Peyer's patch (tissue), 4 donors: ENCODE measurements around the gene HJV. TPM values are rescaled to one million over a fixed set of nuclear protein-coding genes. Genes with fewer than 3 reads are reported as not detected.

Experiments used
- DNase-seq, 3 donors: peaks; one replicate each; pipeline ENCODE4 v3.0.0-alpha.2; 2017 to 2019
- H3K27ac ChIP-seq, 4 donors: fragments of 200-600 bp; sonication (generic); one replicate each; pipeline ENCODE4 v1.5.1; 2016 to 2019
- H3K27me3 ChIP-seq, 2 donors: fragments of 200-600 bp; sonication (generic); one replicate each; pipeline ENCODE4 v1.5.1; 2019
- H3K36me3 ChIP-seq, 3 donors: fragments of 200-600 bp; sonication (generic); one replicate each; pipeline ENCODE4 v1.5.1; 2016 to 2019
- H3K4me1 ChIP-seq, 4 donors: fragments of 200-600 bp; sonication (generic); one replicate each; pipeline ENCODE4 v1.5.1; 2016 to 2019
- H3K4me3 ChIP-seq, 4 donors: fragments of 200-600 bp; sonication (generic); 1 replicate in 3 of 4; 2 replicates in 1 of 4; pipeline ENCODE4 v1.5.1; 2016 to 2019; ENCODE audit warnings: mild to moderate bottlenecking in 1 of 4
- H3K9me3 ChIP-seq, 4 donors: fragments of 200-600 bp; sonication (generic); one replicate each; pipeline ENCODE4 v1.5.1; 2016 to 2019; ENCODE audit warnings: mild to moderate bottlenecking in 1 of 4
- POLR2A ChIP-seq, 2 donors: fragments of 450-650 bp; IDR thresholded peaks; one replicate each; pipeline ENCODE4 v1.5.1; 2017; ENCODE audit warnings: antibody characterized with exemption in 2 of 2, mild to moderate bottlenecking in 2 of 2, moderate library complexity in 2 of 2
- total RNA-seq, 4 donors: library from RNA; depleted of rRNA; stranded (reverse); fragments of >200 nt; gene quantifications; one replicate each; pipeline ENCODE4 v1.1.0, GENCODE V29; 2016
- TF ChIP-seq, protein P1 (sequence below), 6 experiments: fragments of 450-650 bp in 4 of 6; fragments of 200-600 bp in 2 of 6; sonication (generic) in 1 of 6; IDR thresholded peaks; one replicate each; pipeline ENCODE4 v1.5.1; 2017 to 2019; ENCODE audit warnings: antibody characterized with exemption in 6 of 6, mild to moderate bottlenecking in 3 of 6, moderate library complexity in 1 of 6

Gene HJV
- total RNA-seq, 4 donors from 2014 or later: not detected

DNA sequence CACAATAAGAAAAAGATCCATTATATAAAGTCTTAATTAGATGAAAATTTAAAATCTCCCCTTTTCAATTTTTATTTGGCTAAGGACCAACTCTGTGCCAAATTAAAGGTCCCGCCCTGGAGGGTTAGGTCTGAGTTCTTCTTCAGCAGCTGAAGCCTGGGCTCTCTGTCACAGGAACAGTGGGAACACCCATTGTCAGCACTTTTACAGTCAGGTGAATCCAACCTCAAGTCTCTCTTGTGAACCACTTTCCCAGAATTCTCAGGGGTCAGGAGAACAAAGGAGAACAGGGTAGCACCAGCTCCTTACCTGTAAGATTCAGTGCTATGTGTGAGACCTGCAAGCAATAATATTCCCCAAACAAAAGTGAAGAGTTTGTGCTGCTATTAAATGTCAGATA, 25.1 kb upstream of the HJV start:
- Histone ChIP-seq H3K4me3 (no peak overlapping the region), H3K27ac (no peak overlapping the region), H3K9me3 (no peaks in the 10 kb centered on the region), H3K27me3 (no peaks in the 10 kb centered on the region), H3K36me3 (no peaks in the 10 kb centered on the region), H3K4me1 (no peaks in the 10 kb centered on the region)
- DNase-seq: no peak
- TF ChIP-seq, protein P1, sequence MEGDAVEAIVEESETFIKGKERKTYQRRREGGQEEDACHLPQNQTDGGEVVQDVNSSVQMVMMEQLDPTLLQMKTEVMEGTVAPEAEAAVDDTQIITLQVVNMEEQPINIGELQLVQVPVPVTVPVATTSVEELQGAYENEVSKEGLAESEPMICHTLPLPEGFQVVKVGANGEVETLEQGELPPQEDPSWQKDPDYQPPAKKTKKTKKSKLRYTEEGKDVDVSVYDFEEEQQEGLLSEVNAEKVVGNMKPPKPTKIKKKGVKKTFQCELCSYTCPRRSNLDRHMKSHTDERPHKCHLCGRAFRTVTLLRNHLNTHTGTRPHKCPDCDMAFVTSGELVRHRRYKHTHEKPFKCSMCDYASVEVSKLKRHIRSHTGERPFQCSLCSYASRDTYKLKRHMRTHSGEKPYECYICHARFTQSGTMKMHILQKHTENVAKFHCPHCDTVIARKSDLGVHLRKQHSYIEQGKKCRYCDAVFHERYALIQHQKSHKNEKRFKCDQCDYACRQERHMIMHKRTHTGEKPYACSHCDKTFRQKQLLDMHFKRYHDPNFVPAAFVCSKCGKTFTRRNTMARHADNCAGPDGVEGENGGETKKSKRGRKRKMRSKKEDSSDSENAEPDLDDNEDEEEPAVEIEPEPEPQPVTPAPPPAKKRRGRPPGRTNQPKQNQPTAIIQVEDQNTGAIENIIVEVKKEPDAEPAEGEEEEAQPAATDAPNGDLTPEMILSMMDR (IDR thresholded peaks at IDR 0.05): no peak
- TF ChIP-seq POLR2A (IDR thresholded peaks at IDR 0.05): no peak

DNA sequence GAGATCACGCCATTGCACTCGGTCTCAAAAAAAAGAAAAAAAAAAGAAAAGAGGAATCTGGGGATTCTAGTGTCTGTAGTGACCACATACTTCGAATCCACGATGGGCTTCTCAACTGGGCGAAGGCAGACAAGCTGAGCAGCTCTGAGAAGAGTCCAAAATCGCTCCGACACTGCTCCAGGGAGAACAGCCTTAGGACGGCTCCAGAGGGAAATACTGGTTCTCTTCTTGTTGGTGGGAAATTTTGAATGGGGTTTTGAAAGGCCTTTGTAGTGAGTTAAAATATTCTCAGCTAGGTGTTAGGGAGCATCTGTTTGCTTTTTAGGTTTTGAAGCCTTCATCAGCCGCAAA, 18.3 kb upstream of the HJV start:
- DNase-seq: no peak
- H3K27me3 ChIP-seq: no peaks in the 10 kb centered on the region
- peak overlapping the region in 1 of 4 donors; percentile 58 for H3K4me3 ChIP-seq
- H3K4me1 ChIP-seq: peaks cover 0 to 13% (median 3%) of the 10 kb centered on the region in 4 donors
- H3K36me3 ChIP-seq: no peaks in the 10 kb centered on the region
- H3K9me3 ChIP-seq: no peaks in the 10 kb centered on the region
- H3K27ac ChIP-seq: peak overlapping the region in 2 of 4 donors; percentile 82 to 88
- no peak for TF ChIP-seq POLR2A (IDR thresholded peaks at IDR 0.05)
- TF ChIP-seq, protein P1 (IDR thresholded peaks at IDR 0.05): no peak

DNA sequence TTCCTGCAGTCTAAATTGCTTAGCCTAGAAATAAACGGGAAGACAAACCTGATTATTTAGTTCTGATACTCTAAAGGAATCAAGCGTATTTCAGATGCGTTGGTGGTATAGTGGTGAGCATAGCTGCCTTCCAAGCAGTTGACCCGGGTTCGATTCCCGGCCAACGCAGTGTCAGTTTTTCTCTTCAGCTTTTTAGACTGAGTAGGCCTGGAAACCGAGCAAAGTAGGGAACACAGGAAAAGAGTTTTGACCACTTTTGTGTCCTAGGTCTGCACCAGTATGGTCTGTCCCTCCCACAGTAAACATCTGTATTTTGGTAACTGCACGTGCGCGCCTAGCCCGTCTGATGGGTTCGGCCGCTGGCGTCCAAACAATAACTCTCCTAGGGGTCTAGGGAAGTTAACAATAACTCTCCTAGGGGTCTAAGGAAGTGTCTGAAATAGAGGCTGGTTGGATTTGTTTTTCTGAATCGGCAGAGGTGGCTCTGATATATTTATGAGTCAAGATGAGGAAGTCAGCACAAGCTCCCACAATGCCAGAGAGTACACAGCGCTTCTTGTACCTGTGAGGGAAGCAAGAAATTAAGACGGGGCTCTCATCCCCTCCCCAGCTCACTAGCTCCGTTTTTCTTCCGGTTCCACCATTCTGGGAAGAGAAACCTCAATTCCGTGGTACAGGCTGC, 15.6 kb upstream of the HJV start:
- peak; percentile 74 to 89 (median 79) for DNase-seq
- Histone ChIP-seq H3K4me3 (peak overlapping the region; percentile 58 to 67 (median 62)), H3K9me3 (no peaks in the 10 kb centered on the region), H3K27ac (peak overlapping the region; percentile 82 to 96 (median 92)), H3K4me1 (peaks cover 0 to 13% (median 3%) of the 10 kb centered on the region in 4 donors), H3K36me3 (no peaks in the 10 kb centered on the region), H3K27me3 (no peaks in the 10 kb centered on the region)
- TF ChIP-seq, protein P1 (IDR thresholded peaks at IDR 0.05): no peak
- TF ChIP-seq POLR2A (IDR thresholded peaks at IDR 0.05): peak; percentile 20 to 22

DNA sequence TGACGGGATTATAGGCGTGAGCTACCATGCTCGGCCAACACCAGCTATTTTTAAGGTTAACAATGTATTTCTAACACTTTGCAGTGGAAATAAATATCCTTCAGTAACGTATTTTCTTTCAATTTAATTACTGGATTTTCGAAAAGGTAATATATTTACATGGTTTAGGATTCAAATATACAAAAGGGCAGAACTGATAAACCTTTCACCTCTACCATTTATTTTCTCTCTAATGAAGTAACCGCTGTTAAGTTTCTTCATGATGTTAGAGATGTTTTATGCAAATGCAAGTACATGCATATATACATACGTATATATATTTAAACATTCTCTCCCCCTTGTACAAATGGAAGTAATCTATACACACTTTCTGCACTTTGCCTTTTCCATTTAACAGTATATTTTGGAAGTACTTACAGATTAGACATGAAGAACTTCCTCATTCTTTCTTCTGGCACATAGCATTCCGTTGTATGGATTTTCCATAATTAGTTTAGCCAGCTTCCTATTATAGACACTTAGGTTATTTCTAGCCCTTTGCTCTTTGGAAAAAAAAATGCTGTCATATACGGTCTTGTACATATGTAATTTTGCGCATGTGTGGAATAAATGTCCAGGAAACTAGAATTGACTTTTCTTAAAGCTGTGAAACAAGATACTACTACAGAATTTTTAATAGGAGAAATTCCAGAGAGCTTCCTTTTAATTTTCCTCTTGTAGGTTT, 14.9 kb upstream of the HJV start:
- no peaks in the 10 kb centered on the region for H3K36me3 ChIP-seq
- H3K4me1 ChIP-seq: peaks cover 0 to 13% (median 3%) of the 10 kb centered on the region in 4 donors
- TF ChIP-seq, protein P1 (IDR thresholded peaks at IDR 0.05): no peak
- no peak for TF ChIP-seq POLR2A (IDR thresholded peaks at IDR 0.05)
- H3K4me3 ChIP-seq: peak overlapping the region; percentile 58 to 67 (median 62)
- no peaks in the 10 kb centered on the region for H3K9me3 ChIP-seq
- DNase-seq: no peak
- H3K27me3 ChIP-seq: no peaks in the 10 kb centered on the region
- H3K27ac ChIP-seq: peak overlapping the region; percentile 82 to 96 (median 92)

DNA sequence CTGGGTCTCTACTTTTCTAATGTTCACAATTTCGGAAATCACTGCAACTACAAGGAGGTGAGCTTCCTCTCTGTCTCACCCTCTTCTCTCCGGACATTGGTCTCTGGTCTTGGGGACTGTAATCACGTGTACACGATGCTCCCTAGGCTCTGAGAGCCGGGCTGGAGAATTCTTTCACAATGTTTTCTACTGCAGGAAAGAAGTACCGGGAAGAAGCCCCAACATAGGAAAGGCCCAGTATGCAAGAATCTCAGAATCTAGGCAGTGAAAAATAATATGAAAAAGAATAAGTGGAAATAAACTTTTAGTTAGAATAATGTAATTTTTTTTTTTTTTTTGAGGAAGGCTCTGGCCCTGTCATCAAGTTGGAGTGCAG, 13.5 kb upstream of the HJV start:
- no peaks in the 10 kb centered on the region for H3K27me3 ChIP-seq
- peaks cover 0 to 13% (median 3%) of the 10 kb centered on the region in 4 donors for H3K4me1 ChIP-seq
- H3K4me3 ChIP-seq: peak overlapping the region in 3 of 4 donors; percentile 23 to 58 (median 35)
- no peaks in the 10 kb centered on the region for H3K9me3 ChIP-seq
- DNase-seq: no peak
- TF ChIP-seq, protein P1 (IDR thresholded peaks at IDR 0.05): no peak
- TF ChIP-seq POLR2A (IDR thresholded peaks at IDR 0.05): no peak
- H3K36me3 ChIP-seq: no peaks in the 10 kb centered on the region
- H3K27ac ChIP-seq: peak overlapping the region in 1 of 4 donors; percentile 96
